Hematopoietic multipotent progenitor cell treated with erythropoietin and hydrocortisone succinate and interleukin-3 and kit ligand, for 6 days (in vitro differentiated cells): ENCODE results near the gene TRIM44.

Source experiments
- DNase-seq: peaks from one replicate; pipeline ENCODE4 v3.0.0-alpha.2; 2015

TRIM44 gene

GRCh38 chr11:35864131-35864530 lies 201.6 kb downstream of the TRIM44 start:
- DNase-seq = no peak

GRCh38 chr11:35866601-35867000 lies 204.0 kb downstream of the TRIM44 start:
- no peak for DNase-seq
